VCaP (cell line): ENCODE measurements around the gene HRAS.

Experiments used
- H3K27ac ChIP-seq: fragments of 450-650 bp; 2 replicates; pipeline ENCODE4 v1.5.1; 2017
- CTCF ChIP-seq: fragments of 450-650 bp; conservative IDR thresholded peaks from 2 replicates; pipeline ENCODE4 v1.5.1; 2017; ENCODE audit warnings: mild to moderate bottlenecking, moderate library complexity

HRAS gene

GRCh38 chr11:535519-536454 is at the start of gene HRAS:
Gene HRAS (minus strand): TSS chr11:535576.
- peak within 1 kb of the TSS; percentile 86 for H3K27ac ChIP-seq
- no peak for TF ChIP-seq CTCF

- no peak overlapping the region for H3K27ac ChIP-seq
- TF ChIP-seq CTCF, result no peak
These were observed 48.9 kb upstream of the HRAS start for GRCh38 chr11:584287-584686.

GRCh38 chr11:581752-582151 is 46.4 kb upstream of the HRAS start:
- H3K27ac ChIP-seq, result no peak overlapping the region
- no peak for TF ChIP-seq CTCF

- TF ChIP-seq CTCF, result no peak
- no peak overlapping the region for H3K27ac ChIP-seq
These were observed 46.0 kb upstream of the HRAS start for GRCh38 chr11:581342-581741.

GRCh38 chr11:579830-580601 is 44.6 kb upstream of the HRAS start:
- H3K27ac ChIP-seq, result no peak overlapping the region
- no peak for TF ChIP-seq CTCF

GRCh38 chr11:578276-579035 is 43.1 kb upstream of the HRAS start:
- peak overlapping the region; percentile 95; the same call in 1 of the 2 replicates for H3K27ac ChIP-seq
- no peak for TF ChIP-seq CTCF

GRCh38 chr11:577611-577894 is 42.2 kb upstream of the HRAS start:
- peak overlapping the region; percentile 95 for H3K27ac ChIP-seq
- TF ChIP-seq CTCF, result no peak
